IMR-90 (cell line): ENCODE results near the gene DDA1. TPM values are rescaled to one million over a fixed set of nuclear protein-coding genes. Genes with fewer than 3 reads are reported as not detected.

Experiments used
- CEBPB ChIP-seq: IDR thresholded peaks from 2 replicates; pipeline ENCODE4 v1.6.1; 2012; ENCODE audit warnings: low read depth, low read length, improper control_type of control experiment
- MAFK ChIP-seq: IDR thresholded peaks from 2 replicates; pipeline ENCODE4 v1.6.1; 2012; ENCODE audit warnings: low read depth, low read length, improper control_type of control experiment
- POLR2A ChIP-seq: IDR thresholded peaks from 2 replicates; pipeline ENCODE4 v1.6.1; 2012; ENCODE audit warnings: mild to moderate bottlenecking, low read depth, low read length
- polyA plus RNA-seq, 3 experiments: library from polyadenylated mRNA; depleted of rRNA; stranded (reverse); fragments of >200 nt; gene quantifications; 2 replicates each; pipeline ENCODE4 v1.2.3, GENCODE V29; 2012; ENCODE audit warnings: low replicate concordance in 1 of 3
- total RNA-seq: library from RNA; depleted of rRNA; stranded (reverse); fragments of >200 nt; gene quantifications from 2 replicates; pipeline ENCODE4 v1.2.3, GENCODE V29; 2012

Gene DDA1
- total and polyA plus RNA-seq, 2 of the 4 experiments (the other 2 are of a cell fraction), result 33.7 to 87.2 TPM

DNA sequence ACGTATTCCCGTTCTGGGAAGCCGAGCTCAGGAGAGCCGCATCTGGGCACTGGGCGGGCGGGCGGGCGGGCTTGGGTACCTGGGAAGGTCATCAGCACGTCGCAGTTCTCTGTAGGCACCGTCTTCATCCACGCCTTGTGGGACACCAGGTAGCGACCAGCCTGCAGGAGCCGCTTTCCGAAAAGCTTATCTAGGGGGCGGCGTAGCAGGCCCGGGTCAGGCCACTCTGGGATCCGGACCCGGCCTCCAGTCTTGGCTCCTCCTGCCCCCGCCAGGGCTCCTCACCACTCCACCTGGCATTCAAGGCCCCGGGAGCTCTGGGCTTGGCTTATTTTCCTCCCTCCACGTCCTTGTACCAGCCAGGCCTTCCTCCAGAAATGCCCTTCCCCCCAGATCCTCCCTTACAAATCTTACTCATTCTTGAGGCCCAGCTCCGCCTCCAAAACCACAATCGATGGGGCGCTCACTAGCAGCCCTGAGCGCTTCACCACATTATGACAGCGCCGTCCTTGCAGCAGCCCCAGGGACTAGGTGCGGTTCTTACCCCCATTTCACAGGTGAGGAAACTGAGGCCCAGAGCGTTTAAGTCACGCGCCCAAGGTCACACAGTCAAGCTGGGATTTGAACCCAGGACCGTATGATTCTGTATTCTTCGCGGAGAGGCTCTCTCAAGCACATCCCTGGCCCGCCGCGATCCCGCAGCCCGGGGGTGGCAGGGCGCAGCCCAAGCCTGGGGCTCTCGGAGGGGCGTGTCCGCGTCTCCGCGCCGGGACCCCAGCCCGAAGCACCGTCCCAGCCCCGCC lies 24.4 kb downstream of the DDA1 start (continued):
- TF ChIP-seq CEBPB (no peak), MAFK (no peak), POLR2A (no peak)
